NCI-H526 (cell line): Measurements from ENCODE around the gene ARHGAP26.
A peak's percentile ranks its signal among the peaks of the same experiment; 100 is the strongest.

Source experiments
- DNase-seq, 2 experiments: peaks; one replicate each; lab custom pipeline; 2025; lab: John Stamatoyannopoulos, UW

ARHGAP26 gene

GRCh38 chr5:142810743-142811290 lies 40.6 kb downstream of the ARHGAP26 start:
- no peak for DNase-seq

GRCh38 chr5:142811866-142812557 lies 41.8 kb downstream of the ARHGAP26 start:
- DNase-seq, result no peak

- DNase-seq, result no peak
Observed at GRCh38 chr5:142813220-142813619, 43.0 kb downstream of the ARHGAP26 start.

GRCh38 chr5:142814122-142814521 lies 43.9 kb downstream of the ARHGAP26 start:
- no peak for DNase-seq

- DNase-seq, result no peak
Observed at GRCh38 chr5:142815469-142815868, 45.3 kb downstream of the ARHGAP26 start.

GRCh38 chr5:142816531-142817430 lies 46.6 kb downstream of the ARHGAP26 start:
- DNase-seq, result no peak

- no peak for DNase-seq
Observed at GRCh38 chr5:142817949-142818431, 47.8 kb downstream of the ARHGAP26 start.

GRCh38 chr5:142819292-142819691 lies 49.1 kb downstream of the ARHGAP26 start:
- DNase-seq, result no peak

- no peak for DNase-seq
Observed at GRCh38 chr5:142819825-142820224, 49.6 kb downstream of the ARHGAP26 start.

- DNase-seq, result peak; percentile 13 to 50
Observed at GRCh38 chr5:142820447-142820846, 50.3 kb downstream of the ARHGAP26 start.

- DNase-seq, result no peak
Observed at GRCh38 chr5:142821034-142821732, 51.0 kb downstream of the ARHGAP26 start.

- no peak for DNase-seq
Observed at GRCh38 chr5:142821733-142822487, 51.7 kb downstream of the ARHGAP26 start.

GRCh38 chr5:142823126-142823525 lies 52.9 kb downstream of the ARHGAP26 start:
- DNase-seq, result peak; percentile 41 to 53

- no peak for DNase-seq
Observed at GRCh38 chr5:142823806-142824205, 53.6 kb downstream of the ARHGAP26 start.

- DNase-seq, result no peak
Observed at GRCh38 chr5:142824391-142824790, 54.2 kb downstream of the ARHGAP26 start.

- DNase-seq, result no peak
Observed at GRCh38 chr5:142825378-142826089, 55.4 kb downstream of the ARHGAP26 start.

- DNase-seq, result no peak
Observed at GRCh38 chr5:142826093-142826492, 55.9 kb downstream of the ARHGAP26 start.

- DNase-seq, result no peak
Observed at GRCh38 chr5:142826741-142827492, 56.7 kb downstream of the ARHGAP26 start.

GRCh38 chr5:142827934-142828576 lies 57.9 kb downstream of the ARHGAP26 start:
- no peak for DNase-seq
